SK-N-SH (cell line): ENCODE results near the gene CDK3. TPM values are rescaled to one million over a fixed set of nuclear protein-coding genes. Genes with fewer than 3 reads are reported as not detected.

Experiments
- CTCF ChIA-PET: fragments of 300-600, 350-600 bp; formaldehyde crosslinking; extraction: SDS; loops from one replicate; lab custom pipeline; 2021; lab: Yijun Ruan, JAX
- POLR2A ChIA-PET: fragments of 350-600 bp; sonication (Branson Sonifier 250); formaldehyde crosslinking; extraction: SDS; loops from one replicate; lab custom pipeline; 2020; ENCODE audit warnings: antibody characterized with exemption, inconsistent platforms; lab: Yijun Ruan, JAX
- DNase-seq: peaks from one replicate; pipeline ENCODE4 v3.0.0; 2012
- H2AFZ ChIP-seq: fragments of 200-600 bp; sonication (generic); 2 replicates; pipeline ENCODE4 v1.8.1; 2016; ENCODE audit warnings: antibody characterized with exemption, mild to moderate bottlenecking, low read depth
- H3F3A ChIP-seq: fragments of 200-600 bp; sonication (generic); replicated peaks from 2 replicates; pipeline ENCODE3; 2016; ENCODE audit warnings: antibody characterized with exemption, mild to moderate bottlenecking; ENCODE audit not compliant: insufficient read depth
- H3K27ac ChIP-seq, 2 experiments: fragments of 200-500 bp in 1 of 2; fragments of 200-600 bp in 1 of 2; sonication (Bioruptor generic) in 1 of 2; sonication (generic), shearing (Covaris generic) in 1 of 2; 2 replicates each; pipeline versions ENCODE4 v1.5.1 to v1.6.1; 2014 to 2016; ENCODE audit warnings: low read depth in 2 of 2, inconsistent platforms in 1 of 2, low read length in 1 of 2, mild to moderate bottlenecking in 1 of 2, mixed read lengths in 1 of 2
- H3K27me3 ChIP-seq: fragments of 200-600 bp; sonication (generic), shearing (Covaris generic); 2 replicates; pipeline ENCODE4 v1.6.1; 2016; ENCODE audit warnings: mixed run types; ENCODE audit not compliant: insufficient read depth
- H3K36me3 ChIP-seq, 2 experiments: fragments of 200-500 bp in 1 of 2; fragments of 200-600 bp in 1 of 2; sonication (Bioruptor generic) in 1 of 2; sonication (generic) in 1 of 2; replicated peaks in 1 of 2; 2 replicates each; pipeline versions ENCODE3 to v1.5.1; 2014 to 2016; ENCODE audit warnings: low read length in 1 of 2, mild to moderate bottlenecking in 1 of 2; ENCODE audit not compliant: insufficient read depth in 2 of 2, control insufficient read depth in 1 of 2
- H3K4me1 ChIP-seq, 2 experiments: fragments of 200-500 bp in 1 of 2; fragments of 200-600 bp in 1 of 2; sonication (Bioruptor generic) in 1 of 2; sonication (generic), shearing (Covaris generic) in 1 of 2; 2 replicates each; pipeline versions ENCODE4 v1.5.1 to v1.6.1; 2014 to 2016; ENCODE audit warnings: low read depth in 1 of 2, low read length in 1 of 2, mixed run types in 1 of 2; ENCODE audit not compliant: insufficient read depth in 2 of 2, control insufficient read depth in 1 of 2
- H3K4me2 ChIP-seq: fragments of 200-600 bp; sonication (generic), shearing (Covaris generic); 2 replicates; pipeline ENCODE4 v1.6.1; 2017; ENCODE audit warnings: mixed run types
- H3K4me3 ChIP-seq, 2 experiments: fragments of 200-500 bp in 1 of 2; fragments of 200-600 bp in 1 of 2; sonication (Bioruptor generic) in 1 of 2; sonication (generic), shearing (Covaris generic) in 1 of 2; 2 replicates each; pipeline versions ENCODE4 v1.5.1 to v1.8.1; 2014 to 2016; ENCODE audit warnings: low read depth in 2 of 2, inconsistent platforms in 1 of 2, low read length in 1 of 2, mild to moderate bottlenecking in 1 of 2, mixed read lengths in 1 of 2, moderate library complexity in 1 of 2
- H3K79me2 ChIP-seq: fragments of 200-600 bp; sonication (generic); 2 replicates; pipeline ENCODE4 v1.8.1; 2017; ENCODE audit warnings: mild to moderate bottlenecking; ENCODE audit not compliant: insufficient read depth
- H3K9ac ChIP-seq: fragments of 200-600 bp; sonication (generic); 2 replicates; pipeline ENCODE4 v1.6.1; 2017; ENCODE audit warnings: mixed run types
- H3K9me2 ChIP-seq: fragments of 200-600 bp; sonication (generic); 2 replicates; pipeline ENCODE4 v1.6.1; 2017; ENCODE audit warnings: mixed run types
- H3K9me3 ChIP-seq: fragments of 200-600 bp; sonication (generic); 2 replicates; pipeline ENCODE4 v1.6.1; 2017; ENCODE audit warnings: mixed run types, mild to moderate bottlenecking, moderate library complexity
- H4K20me1 ChIP-seq: fragments of 200-600 bp; sonication (generic); 2 replicates; pipeline ENCODE4 v1.6.1; 2017; ENCODE audit warnings: mild to moderate bottlenecking, mixed run types; ENCODE audit not compliant: insufficient read depth
- CHD2 ChIP-seq: fragments of 150-350 bp; IDR thresholded peaks from 2 replicates; pipeline ENCODE4 v1.6.1; 2018; ENCODE audit warnings: low read length; ENCODE audit not compliant: partially characterized antibody
- ELF1 ChIP-seq: IDR thresholded peaks from 2 replicates; pipeline ENCODE4 v1.4.0; 2012
- GABPA ChIP-seq: IDR thresholded peaks from 2 replicates; pipeline ENCODE4 v1.4.0; 2012; ENCODE audit warnings: low read depth, mild to moderate bottlenecking
- MXI1 ChIP-seq: IDR thresholded peaks from 2 replicates; pipeline ENCODE4 v1.6.1; 2012; ENCODE audit warnings: mild to moderate bottlenecking, low read depth, low read length, improper control_type of control experiment
- NRF1 ChIP-seq: IDR thresholded peaks from 2 replicates; pipeline ENCODE4 v1.6.1; 2012; ENCODE audit warnings: low read depth, mild to moderate bottlenecking, low read length
- RFX5 ChIP-seq: IDR thresholded peaks from 2 replicates; pipeline ENCODE4 v1.6.1; 2012; ENCODE audit warnings: mild to moderate bottlenecking, improper control_type of control experiment, low read length
- SIN3A ChIP-seq: IDR thresholded peaks from 2 replicates; pipeline ENCODE4 v1.6.1; 2012; ENCODE audit warnings: low read depth, mild to moderate bottlenecking, low read length, moderate library complexity, borderline replicate concordance
- TAF1 ChIP-seq: IDR thresholded peaks from 2 replicates; pipeline ENCODE4 v1.6.1; 2012; ENCODE audit warnings: low read depth, mild to moderate bottlenecking, low read length, moderate library complexity, borderline replicate concordance
- TCF12 ChIP-seq: IDR thresholded peaks from 2 replicates; pipeline ENCODE4 v1.4.0; 2012
- YY1 ChIP-seq: IDR thresholded peaks from 2 replicates; pipeline ENCODE4 v1.4.0; 2012; ENCODE audit warnings: low read depth, mild to moderate bottlenecking
- WGBS: methylation state at CpG from one replicate; pipeline ENCODE4 v1.1.6; 2017; ENCODE audit warnings: low lambda C conversion rate; 5-methylcytosine and 5-hydroxymethylcytosine counted together
- polyA plus RNA-seq, 3 experiments: library from polyadenylated mRNA; depleted of rRNA; stranded (reverse); fragments of >200 nt; gene quantifications; 2 replicates each; pipeline ENCODE4 v1.2.3, GENCODE V29; 2012
- TF ChIP-seq, protein P1 (sequence below): IDR thresholded peaks from 2 replicates; pipeline ENCODE4; 2012
- TF ChIP-seq, protein P2 (sequence below): IDR thresholded peaks from 2 replicates; pipeline ENCODE4 v1.4.0; 2012; ENCODE audit warnings: low read depth
- TF ChIP-seq, protein P3 (sequence below): IDR thresholded peaks from 2 replicates; pipeline ENCODE4 v1.4.0; 2012; ENCODE audit warnings: low read depth, borderline replicate concordance
- TF ChIP-seq, protein P4 (sequence below): fragments of 150-350 bp; IDR thresholded peaks from 2 replicates; pipeline ENCODE4 v1.6.1; 2017; ENCODE audit warnings: antibody characterized with exemption, low read length, low read depth, borderline replicate concordance
- TF ChIP-seq, protein P5 (sequence below): IDR thresholded peaks from 2 replicates; pipeline ENCODE4 v1.4.0; 2012; ENCODE audit warnings: low read depth, borderline replicate concordance
- TF ChIP-seq, protein P6 (sequence below): fragments of 150-350 bp; IDR thresholded peaks from 2 replicates; pipeline ENCODE4 v1.6.1; 2016; ENCODE audit warnings: mild to moderate bottlenecking, low read depth, low read length

The CDK3 gene
- polyA plus RNA-seq, 1 of the 3 experiments (the other 2 are of a cell fraction), result 14.6 TPM

DNA sequence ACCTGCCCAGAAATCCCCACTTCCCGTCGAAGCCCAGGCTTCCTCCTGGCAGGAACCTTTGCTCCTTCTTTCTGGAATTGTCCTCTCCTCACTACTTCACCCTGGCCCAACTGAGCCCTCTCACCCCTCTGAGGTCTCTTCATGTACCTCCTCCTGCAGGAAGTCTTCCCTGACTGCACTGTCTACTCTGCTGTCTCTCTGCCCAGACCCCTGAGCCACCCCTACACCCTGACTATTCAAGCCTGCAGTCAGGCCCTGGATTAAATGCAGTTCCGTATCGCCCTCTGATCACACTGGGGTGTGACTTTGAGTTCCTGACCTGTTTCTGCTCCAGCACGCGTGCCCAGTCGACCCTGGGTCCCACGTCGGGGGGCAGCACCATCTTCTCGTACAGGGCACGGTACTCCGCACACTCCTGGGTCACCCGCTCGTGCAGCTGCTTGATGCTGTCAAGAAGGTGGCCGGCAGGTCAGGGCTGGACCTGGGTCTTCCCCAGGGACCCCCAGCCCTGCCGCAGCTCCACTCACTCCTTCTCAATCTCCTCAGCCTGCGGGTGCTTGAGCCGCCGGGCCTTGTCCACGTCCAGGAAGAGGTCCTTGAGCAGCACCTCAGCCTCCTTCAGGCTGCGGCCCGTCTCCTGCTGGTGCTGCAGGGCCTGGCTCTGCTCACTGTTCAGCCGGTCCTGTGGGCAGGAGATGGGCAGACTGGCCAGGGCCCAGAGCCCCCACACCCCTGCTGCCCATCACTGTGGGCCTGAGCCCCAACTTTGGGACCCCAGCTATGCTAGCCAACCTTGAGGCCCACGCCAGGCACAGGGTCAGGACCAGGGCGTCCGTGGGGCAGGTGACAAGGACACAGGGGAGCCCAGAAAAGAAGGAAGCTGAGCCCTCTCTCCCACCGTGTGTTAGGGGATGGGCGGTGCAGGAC, 22.6 kb downstream of the CDK3 start:
- no peaks in the 10 kb centered on the region for H3K9me3 ChIP-seq
- no peak overlapping the region for H3K4me2 ChIP-seq
- no peaks in the 10 kb centered on the region for H4K20me1 ChIP-seq
- no peak overlapping the region for H2AFZ ChIP-seq
- no peaks in the 10 kb centered on the region for H3K36me3 ChIP-seq
- 87% methylated on average over 21 of the region's 28 CpGs for WGBS
- no peaks in the 10 kb centered on the region for H3K9me2 ChIP-seq
- H3K4me3 ChIP-seq, result no peak overlapping the region
- CTCF ChIA-PET, result interaction anchor here (0.9 to 1.7 kb wide), 4 partner anchors 9 to 275 kb away, joined by 3 to 6 read pairs (median 4); no protein-coding TSS in a partner anchor
- no peak for DNase-seq
- H3F3A ChIP-seq, result peaks cover 9% of the 10 kb centered on the region
- peaks cover 0 to 4% of the 10 kb centered on the region in 2 experiments; a peak in 1 of 4 replicates for H3K4me1 ChIP-seq
- POLR2A ChIA-PET, result no interaction called here
- TF ChIP-seq SIN3A (no peak), YY1 (no peak), GABPA (no peak), TAF1 (no peak), RFX5 (no peak)
- TF ChIP-seq, protein P1, sequence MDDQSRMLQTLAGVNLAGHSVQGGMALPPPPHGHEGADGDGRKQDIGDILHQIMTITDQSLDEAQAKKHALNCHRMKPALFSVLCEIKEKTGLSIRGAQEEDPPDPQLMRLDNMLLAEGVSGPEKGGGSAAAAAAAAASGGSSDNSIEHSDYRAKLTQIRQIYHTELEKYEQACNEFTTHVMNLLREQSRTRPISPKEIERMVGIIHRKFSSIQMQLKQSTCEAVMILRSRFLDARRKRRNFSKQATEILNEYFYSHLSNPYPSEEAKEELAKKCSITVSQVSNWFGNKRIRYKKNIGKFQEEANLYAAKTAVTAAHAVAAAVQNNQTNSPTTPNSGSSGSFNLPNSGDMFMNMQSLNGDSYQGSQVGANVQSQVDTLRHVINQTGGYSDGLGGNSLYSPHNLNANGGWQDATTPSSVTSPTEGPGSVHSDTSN, result no peak
- TF ChIP-seq, protein P2, sequence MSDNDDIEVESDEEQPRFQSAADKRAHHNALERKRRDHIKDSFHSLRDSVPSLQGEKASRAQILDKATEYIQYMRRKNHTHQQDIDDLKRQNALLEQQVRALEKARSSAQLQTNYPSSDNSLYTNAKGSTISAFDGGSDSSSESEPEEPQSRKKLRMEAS, result no peak
- TF ChIP-seq, protein P3, sequence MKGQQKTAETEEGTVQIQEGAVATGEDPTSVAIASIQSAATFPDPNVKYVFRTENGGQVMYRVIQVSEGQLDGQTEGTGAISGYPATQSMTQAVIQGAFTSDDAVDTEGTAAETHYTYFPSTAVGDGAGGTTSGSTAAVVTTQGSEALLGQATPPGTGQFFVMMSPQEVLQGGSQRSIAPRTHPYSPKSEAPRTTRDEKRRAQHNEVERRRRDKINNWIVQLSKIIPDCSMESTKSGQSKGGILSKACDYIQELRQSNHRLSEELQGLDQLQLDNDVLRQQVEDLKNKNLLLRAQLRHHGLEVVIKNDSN, result no peak
- TF ChIP-seq, protein P4, sequence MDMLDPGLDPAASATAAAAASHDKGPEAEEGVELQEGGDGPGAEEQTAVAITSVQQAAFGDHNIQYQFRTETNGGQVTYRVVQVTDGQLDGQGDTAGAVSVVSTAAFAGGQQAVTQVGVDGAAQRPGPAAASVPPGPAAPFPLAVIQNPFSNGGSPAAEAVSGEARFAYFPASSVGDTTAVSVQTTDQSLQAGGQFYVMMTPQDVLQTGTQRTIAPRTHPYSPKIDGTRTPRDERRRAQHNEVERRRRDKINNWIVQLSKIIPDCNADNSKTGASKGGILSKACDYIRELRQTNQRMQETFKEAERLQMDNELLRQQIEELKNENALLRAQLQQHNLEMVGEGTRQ, result no peak
- no peaks in the 10 kb centered on the region for H3K27me3 ChIP-seq
- H3K27ac ChIP-seq, result no peak overlapping the region
- H3K79me2 ChIP-seq, result no peaks in the 10 kb centered on the region
- H3K9ac ChIP-seq, result no peak overlapping the region

DNA sequence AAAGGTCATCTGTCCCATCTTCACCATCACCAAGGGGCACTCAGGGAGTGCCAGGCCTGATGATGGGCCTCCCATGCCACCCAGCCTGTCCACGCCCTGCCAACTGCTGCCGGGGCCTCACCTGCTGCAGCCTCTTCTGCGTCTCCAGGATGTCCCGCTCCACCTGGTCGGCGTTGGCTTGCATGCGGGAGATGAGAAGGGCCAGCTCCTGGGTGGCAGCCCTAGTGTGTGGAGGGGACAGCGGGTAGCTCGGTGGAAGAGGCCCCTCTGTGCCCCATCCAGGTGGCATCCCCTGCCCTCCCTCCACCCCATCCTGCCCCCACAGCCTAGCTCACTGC, 23.2 kb downstream of the CDK3 start:
- Histone ChIP-seq H3F3A (peaks cover 9% of the 10 kb centered on the region), H3K4me2 (no peak overlapping the region), H2AFZ (no peak overlapping the region), H3K9me3 (no peaks in the 10 kb centered on the region), H3K4me3 (no peak overlapping the region), H3K4me1 (peaks cover 0 to 5% of the 10 kb centered on the region in 2 experiments; a peak in 1 of 4 replicates), H4K20me1 (no peaks in the 10 kb centered on the region), H3K9me2 (no peaks in the 10 kb centered on the region), H3K36me3 (no peaks in the 10 kb centered on the region), H3K27ac (no peak overlapping the region), H3K9ac (no peak overlapping the region), H3K27me3 (no peaks in the 10 kb centered on the region), H3K79me2 (no peaks in the 10 kb centered on the region)
- ChIA-PET POLR2A (no interaction called here), CTCF (interaction anchor here (0.7 to 1.7 kb wide), 5 partner anchors 10 to 35 kb away, joined by 3 to 6 read pairs (median 3); no protein-coding TSS in a partner anchor)
- WGBS, result 88% methylated on average over 9 of the region's 9 CpGs
- DNase-seq, result no peak
- no peak for TF ChIP-seq MXI1
- TF ChIP-seq TCF12, result no peak
- TF ChIP-seq, protein P5, sequence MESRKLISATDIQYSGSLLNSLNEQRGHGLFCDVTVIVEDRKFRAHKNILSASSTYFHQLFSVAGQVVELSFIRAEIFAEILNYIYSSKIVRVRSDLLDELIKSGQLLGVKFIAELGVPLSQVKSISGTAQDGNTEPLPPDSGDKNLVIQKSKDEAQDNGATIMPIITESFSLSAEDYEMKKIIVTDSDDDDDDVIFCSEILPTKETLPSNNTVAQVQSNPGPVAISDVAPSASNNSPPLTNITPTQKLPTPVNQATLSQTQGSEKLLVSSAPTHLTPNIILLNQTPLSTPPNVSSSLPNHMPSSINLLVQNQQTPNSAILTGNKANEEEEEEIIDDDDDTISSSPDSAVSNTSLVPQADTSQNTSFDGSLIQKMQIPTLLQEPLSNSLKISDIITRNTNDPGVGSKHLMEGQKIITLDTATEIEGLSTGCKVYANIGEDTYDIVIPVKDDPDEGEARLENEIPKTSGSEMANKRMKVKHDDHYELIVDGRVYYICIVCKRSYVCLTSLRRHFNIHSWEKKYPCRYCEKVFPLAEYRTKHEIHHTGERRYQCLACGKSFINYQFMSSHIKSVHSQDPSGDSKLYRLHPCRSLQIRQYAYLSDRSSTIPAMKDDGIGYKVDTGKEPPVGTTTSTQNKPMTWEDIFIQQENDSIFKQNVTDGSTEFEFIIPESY, result no peak
- TF ChIP-seq, protein P1, result no peak
- TF ChIP-seq, protein P6, sequence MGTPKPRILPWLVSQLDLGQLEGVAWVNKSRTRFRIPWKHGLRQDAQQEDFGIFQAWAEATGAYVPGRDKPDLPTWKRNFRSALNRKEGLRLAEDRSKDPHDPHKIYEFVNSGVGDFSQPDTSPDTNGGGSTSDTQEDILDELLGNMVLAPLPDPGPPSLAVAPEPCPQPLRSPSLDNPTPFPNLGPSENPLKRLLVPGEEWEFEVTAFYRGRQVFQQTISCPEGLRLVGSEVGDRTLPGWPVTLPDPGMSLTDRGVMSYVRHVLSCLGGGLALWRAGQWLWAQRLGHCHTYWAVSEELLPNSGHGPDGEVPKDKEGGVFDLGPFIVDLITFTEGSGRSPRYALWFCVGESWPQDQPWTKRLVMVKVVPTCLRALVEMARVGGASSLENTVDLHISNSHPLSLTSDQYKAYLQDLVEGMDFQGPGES, result no peak
- TF ChIP-seq ELF1, result no peak
- no peak for TF ChIP-seq CHD2
- TF ChIP-seq, protein P3, result no peak
- TF ChIP-seq SIN3A, result no peak
- TF ChIP-seq NRF1, result no peak
